Endothelial cell of hepatic sinusoid (primary cell): ENCODE results near the gene PKHD1.

Source experiments
- in situ Hi-C: cut with HindIII; loops from 2 replicates; pipeline ENCODE4 v1.10.0; 2017; ENCODE audit warnings: low sequenced_read_pairs

Gene PKHD1

GRCh38 chr6:51814418-51814817 is 273.0 kb downstream of the PKHD1 start:
- in situ Hi-C loops, result no loop called here

- in situ Hi-C loops, result no loop called here
Observed at GRCh38 chr6:51813904-51814303, 273.5 kb downstream of the PKHD1 start.

DNA sequence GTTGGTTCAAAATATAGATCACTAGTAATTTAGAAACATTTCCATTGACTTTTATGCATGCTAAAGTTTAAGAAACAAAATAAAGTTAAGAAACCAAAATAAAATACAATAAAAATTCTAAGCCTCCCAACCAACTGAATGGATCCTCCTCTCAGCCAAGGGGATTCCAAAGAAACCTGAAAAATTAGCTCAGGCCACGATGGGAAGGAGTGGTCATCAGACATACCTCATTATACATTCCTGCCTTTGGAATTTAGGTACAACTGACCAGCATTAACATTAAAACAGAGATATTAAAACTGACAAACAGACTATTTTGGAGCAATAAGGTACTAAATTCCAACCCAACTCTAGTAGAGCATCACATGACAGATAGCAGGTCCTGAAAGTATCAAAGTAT is 275.2 kb downstream of the PKHD1 start:
- in situ Hi-C loops, result no loop called here

DNA sequence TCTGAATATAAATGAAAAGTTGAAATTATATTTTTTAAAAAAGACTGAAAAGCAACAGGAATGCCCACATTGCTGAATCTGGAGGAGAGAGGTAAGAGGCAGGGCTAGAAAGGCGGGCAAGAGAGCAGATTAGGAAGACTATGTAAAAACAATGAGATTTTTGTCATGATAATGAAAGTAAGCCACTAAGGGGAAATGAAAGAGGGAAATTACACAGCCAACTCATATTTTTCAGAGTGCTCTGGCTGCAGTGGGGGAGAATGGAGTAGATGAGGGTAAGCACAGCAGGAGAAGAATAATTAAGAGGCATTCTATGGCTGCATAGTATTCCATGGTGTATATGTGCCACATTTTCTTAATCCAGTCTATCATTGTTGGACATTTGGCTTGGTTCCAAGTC is 281.9 kb downstream of the PKHD1 start:
- in situ Hi-C loops, result no loop called here

- in situ Hi-C loops, result no loop called here
Observed at GRCh38 chr6:51800603-51801002, 286.8 kb downstream of the PKHD1 start.

DNA sequence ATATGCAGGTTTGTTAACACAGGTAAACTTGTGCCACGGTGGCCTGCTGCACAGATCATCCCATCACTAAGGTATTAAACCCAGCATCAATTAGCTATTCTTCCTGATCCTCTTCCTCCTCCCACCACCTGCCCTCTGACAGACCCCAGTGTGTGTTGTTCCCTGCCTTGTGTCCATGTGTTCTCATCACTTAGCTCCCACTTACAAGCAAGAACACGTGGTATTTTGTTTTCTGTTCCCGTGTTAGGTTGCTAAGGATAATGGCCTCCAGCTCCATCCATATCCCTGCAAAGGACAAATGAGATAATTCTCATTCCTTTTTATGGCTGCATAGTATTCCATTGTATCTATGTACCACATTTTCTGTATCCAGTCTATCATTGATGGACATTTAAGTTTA is 294.0 kb downstream of the PKHD1 start:
- in situ Hi-C loops, result no loop called here

DNA sequence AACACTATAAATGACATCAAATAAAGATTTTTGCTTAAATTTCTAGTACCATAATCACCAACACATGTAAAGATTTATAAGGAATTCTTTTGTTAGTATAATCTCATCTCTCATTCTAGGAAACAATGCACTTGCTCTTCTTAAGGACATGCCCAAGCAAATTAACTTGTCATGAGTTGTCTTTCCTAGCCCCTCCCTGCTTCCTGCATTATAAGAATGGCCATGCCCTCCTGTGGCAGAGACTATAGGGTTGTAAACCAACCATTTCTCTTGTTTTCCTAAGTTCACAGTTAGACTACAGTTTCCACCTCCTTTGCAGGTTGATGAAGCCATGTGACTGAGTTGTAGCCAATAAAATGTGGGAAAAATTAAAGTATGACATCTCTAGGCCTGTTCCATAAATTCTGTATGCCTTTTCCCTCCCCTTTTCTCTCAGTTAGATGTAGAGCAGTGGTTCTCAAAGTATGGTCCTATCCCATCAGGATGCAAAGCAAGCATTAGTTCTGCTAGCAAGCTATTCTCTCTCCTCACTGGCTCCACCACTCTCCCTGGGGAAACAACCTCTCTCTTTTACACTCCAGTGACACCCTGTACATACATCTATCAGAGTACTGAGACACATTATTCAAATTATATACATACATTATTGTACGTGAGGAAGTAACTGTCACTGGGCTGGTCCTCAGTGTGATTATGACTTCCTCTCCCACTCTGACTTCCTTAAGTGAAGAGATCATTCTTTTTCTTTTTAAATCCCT is 295.0 kb downstream of the PKHD1 start:
- in situ Hi-C loops, result no loop called here

GRCh38 chr6:51790946-51791345 is 296.5 kb downstream of the PKHD1 start:
- in situ Hi-C loops, result no loop called here

- in situ Hi-C loops, result no loop called here
Observed at GRCh38 chr6:51788121-51788520, 299.3 kb downstream of the PKHD1 start.

GRCh38 chr6:51778666-51779065 is 308.7 kb downstream of the PKHD1 start:
- in situ Hi-C loops, result no loop called here

GRCh38 chr6:51777618-51778017 is 309.8 kb downstream of the PKHD1 start:
- in situ Hi-C loops, result no loop called here

DNA sequence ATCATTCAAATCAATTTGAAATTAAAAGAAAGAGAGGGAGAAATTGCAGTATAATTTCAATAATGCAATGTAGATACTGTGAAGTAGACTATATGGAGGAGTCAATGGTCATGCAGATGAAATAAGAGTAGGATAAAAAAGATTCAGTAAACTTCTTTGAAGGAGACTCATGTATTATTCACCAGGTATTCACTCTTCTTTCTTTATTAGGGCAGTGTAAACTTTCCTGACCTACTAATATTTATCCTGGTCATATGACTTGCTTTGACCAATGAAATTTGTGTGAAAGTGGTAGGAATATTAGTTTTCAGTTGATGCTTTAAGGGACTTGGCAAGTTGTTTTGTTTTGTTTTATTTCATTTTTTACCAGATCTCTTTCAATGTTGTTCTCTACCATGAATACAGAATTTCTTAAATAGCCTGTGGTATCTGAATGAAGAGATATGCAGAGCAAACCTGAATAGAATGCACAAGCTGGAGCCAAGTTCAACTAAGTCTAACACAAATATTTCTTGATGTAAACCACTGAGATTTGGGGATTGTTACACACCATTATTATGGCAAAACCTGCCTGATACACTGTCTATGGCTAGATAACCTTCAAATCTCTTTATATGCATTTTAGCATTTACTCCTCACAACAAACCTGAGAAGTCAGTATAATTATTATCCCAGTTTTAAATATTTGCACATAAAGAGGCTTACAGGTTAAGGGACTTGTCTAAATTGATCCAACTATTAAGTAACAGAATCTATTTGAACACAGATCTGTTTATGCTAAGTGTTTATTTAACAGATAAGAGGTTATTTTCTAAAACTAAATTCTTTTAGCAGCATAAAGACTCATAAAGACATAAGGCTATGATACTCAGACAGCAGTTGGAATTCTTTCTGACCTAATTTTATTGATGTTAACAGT is 311.2 kb downstream of the PKHD1 start:
- in situ Hi-C loops, result no loop called here

GRCh38 chr6:51768087-51768486 is 319.3 kb downstream of the PKHD1 start:
- in situ Hi-C loops, result no loop called here

DNA sequence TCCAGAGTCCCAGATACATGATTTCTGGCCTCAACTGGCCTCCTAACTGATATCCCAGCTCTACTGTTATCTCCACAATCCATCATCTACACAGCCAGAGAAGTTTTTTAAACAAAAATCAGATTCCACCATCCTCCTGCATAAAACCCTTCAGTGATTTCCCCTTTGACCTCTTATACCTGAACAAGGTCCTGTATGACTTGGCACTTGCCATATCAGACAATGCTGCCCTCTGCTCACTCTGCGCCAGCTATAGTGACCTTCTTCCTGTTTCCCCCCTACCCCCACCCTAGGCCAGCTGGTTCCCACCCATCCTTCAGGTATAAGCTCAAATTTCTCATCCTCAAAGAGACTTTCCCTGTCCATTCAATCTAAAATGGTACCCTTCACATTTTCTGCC is 322.2 kb downstream of the PKHD1 start:
- in situ Hi-C loops, result no loop called here

GRCh38 chr6:51753635-51754034 is 333.8 kb downstream of the PKHD1 start:
- in situ Hi-C loops, result no loop called here

- in situ Hi-C loops, result no loop called here
Observed at GRCh38 chr6:51743999-51744398, 343.4 kb downstream of the PKHD1 start.

DNA sequence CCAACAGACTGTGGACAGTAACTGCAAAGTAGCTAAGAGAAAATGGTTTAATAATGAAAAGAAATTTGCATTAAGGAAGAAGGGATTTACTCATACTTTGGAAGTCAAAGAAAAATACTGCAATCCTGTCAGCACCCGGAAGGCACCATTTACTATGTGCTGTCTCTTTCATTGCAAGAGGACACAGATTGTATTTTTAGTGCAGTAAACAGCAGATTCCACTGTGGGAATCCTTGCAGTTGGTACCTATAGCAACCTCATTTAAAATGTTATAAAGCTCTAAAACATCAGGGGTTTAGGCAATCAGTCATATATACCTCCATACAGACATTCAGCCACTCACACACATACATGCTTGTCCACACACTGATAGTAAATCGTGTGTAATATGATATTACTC is 346.8 kb downstream of the PKHD1 start:
- in situ Hi-C loops, result no loop called here

DNA sequence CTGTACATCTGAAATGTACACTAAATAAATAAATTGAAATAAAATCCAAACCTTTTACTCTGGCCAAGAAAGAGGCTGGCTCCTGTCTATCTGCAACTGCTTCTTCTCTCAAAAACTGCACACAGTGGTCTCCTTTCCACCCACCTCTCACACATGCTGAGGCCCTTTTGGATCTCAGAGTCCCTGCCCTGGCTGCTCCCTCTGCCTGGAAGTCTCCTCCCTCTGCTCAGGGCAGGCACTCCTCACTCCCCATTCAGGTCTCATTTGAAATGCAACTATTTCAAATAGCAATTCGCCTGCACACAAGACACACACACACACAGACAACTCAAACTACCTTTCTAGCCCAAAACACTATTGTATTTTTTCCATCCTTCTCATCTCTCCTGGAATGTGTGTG is 348.8 kb downstream of the PKHD1 start:
- in situ Hi-C loops, result no loop called here

GRCh38 chr6:51737580-51738360 is 349.6 kb downstream of the PKHD1 start:
- in situ Hi-C loops, result no loop called here

DNA sequence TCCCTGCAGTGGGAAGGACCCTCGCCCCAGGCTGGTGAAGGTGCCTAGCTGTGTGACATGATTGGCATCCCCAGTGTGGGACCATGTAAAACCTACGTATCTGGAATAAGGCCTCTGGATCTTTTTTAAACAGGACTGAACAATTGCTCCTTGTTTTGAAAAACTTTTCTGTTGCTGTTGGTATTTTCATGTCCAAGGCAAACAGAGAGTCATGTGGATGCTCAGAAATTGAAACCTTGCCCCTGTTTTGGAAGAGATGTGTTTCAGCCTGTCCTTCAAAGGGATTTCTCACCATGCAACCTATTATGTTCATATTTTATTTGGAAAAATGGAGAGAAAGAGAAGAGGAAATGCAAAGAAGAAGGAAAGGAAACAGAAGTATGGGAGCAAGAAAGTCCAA is 362.3 kb downstream of the PKHD1 start:
- in situ Hi-C loops, result no loop called here

DNA sequence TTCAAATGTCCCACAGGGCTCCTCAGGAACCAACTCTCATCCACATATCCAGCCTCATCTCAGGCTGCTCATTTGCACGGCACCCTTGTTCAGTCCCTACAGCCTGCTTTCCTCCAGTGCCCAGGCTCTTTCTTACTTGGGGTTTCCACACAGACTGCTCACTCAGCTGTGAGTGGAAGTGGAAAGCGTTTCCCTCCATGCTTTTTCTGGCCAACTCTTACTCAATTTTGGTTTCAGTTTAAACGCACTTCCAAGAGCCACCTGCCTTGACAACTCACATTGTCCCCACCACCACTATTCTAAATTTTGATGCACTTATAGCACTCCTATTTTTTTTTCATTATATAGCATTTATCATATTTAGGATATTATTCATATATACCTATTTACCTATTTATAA is 367.1 kb downstream of the PKHD1 start:
- in situ Hi-C loops, result no loop called here
